AG04450 (cell line): ENCODE data around the gene MBLAC1. TPM values are rescaled to one million over a fixed set of nuclear protein-coding genes. Genes with fewer than 3 reads are reported as not detected.

ENCODE experiments used
- CTCF ChIA-PET: fragments of 300-600, 350-600 bp; formaldehyde crosslinking; extraction: SDS; loops from one replicate; lab custom pipeline; 2022; ENCODE audit warnings: antibody characterized with exemption, inconsistent platforms; lab: Charles Lee
- POLR2A ChIA-PET: fragments of 350-600 bp; formaldehyde crosslinking; extraction: SDS; loops from one replicate; lab custom pipeline; 2021; ENCODE audit warnings: antibody characterized with exemption, inconsistent platforms; lab: Yijun Ruan, JAX
- DNase-seq: peaks from one replicate; pipeline ENCODE4 v3.0.0-alpha.2; 2011; ENCODE audit warnings: low read depth, low spot score
- H3K27ac ChIP-seq: one replicate; pipeline ENCODE4 v1.5.1; 2012; ENCODE audit warnings: low read depth, low read length, control low read depth
- H3K27me3 ChIP-seq: one replicate; pipeline ENCODE4 v1.6.0; 2012; ENCODE audit warnings: low read length; ENCODE audit not compliant: control insufficient read depth, insufficient read depth
- H3K4me3 ChIP-seq: 2 replicates; pipeline ENCODE4 v1.5.1; 2011; ENCODE audit warnings: mild to moderate bottlenecking, low read depth, low read length, control low read depth
- H3K9me3 ChIP-seq: 2 replicates; pipeline ENCODE4 v1.5.1; 2012; ENCODE audit warnings: low read length; ENCODE audit not compliant: control insufficient read depth, insufficient read depth
- polyA plus RNA-seq: library from polyadenylated mRNA; depleted of rRNA; stranded (reverse); fragments of >200 nt; gene quantifications from 2 replicates; pipeline ENCODE4 v1.2.3, GENCODE V29; 2011
- TF ChIP-seq, protein P1 (sequence below): IDR thresholded peaks from 2 replicates; pipeline ENCODE4 v1.5.1; 2011; ENCODE audit warnings: low read depth, low read length, control low read depth, inconsistent platforms

Gene MBLAC1
- polyA plus RNA-seq, 1 experiment = 0.55 TPM

DNA sequence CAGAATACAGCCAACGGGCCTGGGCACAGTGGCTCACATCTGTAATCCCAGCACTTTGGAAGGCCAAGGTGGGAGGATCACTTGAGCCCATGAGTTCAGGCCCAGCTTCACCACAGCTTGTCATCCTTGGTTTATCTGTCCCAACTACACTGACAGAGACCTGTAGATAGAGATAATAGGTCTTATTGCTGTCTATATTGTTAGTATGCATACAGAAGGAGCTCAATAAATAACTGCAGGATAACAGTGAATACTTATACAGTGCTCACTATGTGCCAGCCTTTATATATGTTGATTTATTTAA, 6.1 kb upstream of the MBLAC1 start:
- ChIA-PET CTCF (interaction anchor here (0.5 to 2.2 kb wide), 3 partner anchors 10 to 66 kb away, joined by 4 to 11 read pairs (median 9); no protein-coding TSS in a partner anchor), POLR2A (no interaction called here)
- no peaks in the 10 kb centered on the region for H3K27me3 ChIP-seq
- no peak for DNase-seq
- H3K27ac ChIP-seq = no peak overlapping the region
- no peaks in the 10 kb centered on the region for H3K9me3 ChIP-seq
- peak overlapping the region; percentile 98 for H3K4me3 ChIP-seq
- TF ChIP-seq, protein P1, sequence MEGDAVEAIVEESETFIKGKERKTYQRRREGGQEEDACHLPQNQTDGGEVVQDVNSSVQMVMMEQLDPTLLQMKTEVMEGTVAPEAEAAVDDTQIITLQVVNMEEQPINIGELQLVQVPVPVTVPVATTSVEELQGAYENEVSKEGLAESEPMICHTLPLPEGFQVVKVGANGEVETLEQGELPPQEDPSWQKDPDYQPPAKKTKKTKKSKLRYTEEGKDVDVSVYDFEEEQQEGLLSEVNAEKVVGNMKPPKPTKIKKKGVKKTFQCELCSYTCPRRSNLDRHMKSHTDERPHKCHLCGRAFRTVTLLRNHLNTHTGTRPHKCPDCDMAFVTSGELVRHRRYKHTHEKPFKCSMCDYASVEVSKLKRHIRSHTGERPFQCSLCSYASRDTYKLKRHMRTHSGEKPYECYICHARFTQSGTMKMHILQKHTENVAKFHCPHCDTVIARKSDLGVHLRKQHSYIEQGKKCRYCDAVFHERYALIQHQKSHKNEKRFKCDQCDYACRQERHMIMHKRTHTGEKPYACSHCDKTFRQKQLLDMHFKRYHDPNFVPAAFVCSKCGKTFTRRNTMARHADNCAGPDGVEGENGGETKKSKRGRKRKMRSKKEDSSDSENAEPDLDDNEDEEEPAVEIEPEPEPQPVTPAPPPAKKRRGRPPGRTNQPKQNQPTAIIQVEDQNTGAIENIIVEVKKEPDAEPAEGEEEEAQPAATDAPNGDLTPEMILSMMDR = no peak

DNA sequence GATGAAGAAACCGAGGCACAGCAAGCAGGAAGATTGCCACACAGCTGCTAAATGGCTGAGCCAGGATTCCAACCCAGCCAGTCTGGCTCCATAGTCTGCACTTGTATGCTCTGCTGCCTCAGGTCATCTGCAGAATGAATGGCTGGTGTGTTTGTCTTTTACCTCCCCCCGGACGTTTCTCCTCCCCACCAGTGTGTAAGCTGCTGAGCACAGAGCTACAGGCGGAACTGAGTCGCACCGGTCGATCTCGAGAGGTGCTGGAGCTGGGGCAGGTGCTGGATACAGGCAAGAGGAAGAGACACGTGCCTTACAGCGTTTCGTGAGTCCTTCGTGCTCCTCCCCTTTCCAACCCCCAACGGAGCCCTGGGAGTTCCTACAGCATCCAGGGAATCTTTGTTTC, 4.7 kb upstream of the MBLAC1 start:
- no peak for DNase-seq
- ChIA-PET POLR2A (no interaction called here), CTCF (interaction anchor here (1.2 to 2.2 kb wide), 2 partner anchors 8 to 9 kb away, joined by 4 to 11 read pairs; no protein-coding TSS in a partner anchor)
- H3K4me3 ChIP-seq = no peak overlapping the region
- no peaks in the 10 kb centered on the region for H3K9me3 ChIP-seq
- H3K27ac ChIP-seq = no peak overlapping the region
- TF ChIP-seq, protein P1 = no peak
- no peaks in the 10 kb centered on the region for H3K27me3 ChIP-seq

DNA sequence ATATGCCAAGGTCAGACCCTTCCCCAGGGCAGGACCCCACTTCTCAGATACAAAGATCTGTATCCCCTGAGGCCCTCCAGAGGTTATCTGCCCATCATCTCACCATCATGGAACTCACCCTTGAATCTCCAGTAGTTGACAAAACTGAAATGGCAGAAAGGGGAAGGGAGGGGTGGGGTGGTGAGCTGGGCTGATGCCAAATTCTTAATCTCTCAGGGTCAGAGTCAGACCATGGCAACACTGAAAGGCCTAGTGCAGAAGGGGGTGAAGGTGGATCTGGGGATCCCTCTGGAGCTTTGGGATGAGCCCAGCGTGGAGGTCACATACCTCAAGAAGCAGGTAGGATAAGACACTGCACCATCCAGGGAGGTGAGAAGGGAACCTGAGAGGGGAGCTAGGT, 4.2 kb upstream of the MBLAC1 start:
- no peak overlapping the region for H3K27ac ChIP-seq
- ChIA-PET CTCF (interaction anchor here (1.2 kb wide), 1 partner anchor 9 kb away, joined by 4 read pairs; no protein-coding TSS in a partner anchor), POLR2A (interaction anchor here (0.5 kb wide), 1 partner anchor 12 kb away, joined by 3 read pairs; no protein-coding TSS in a partner anchor)
- TF ChIP-seq, protein P1 = no peak
- H3K27me3 ChIP-seq = no peaks in the 10 kb centered on the region
- no peaks in the 10 kb centered on the region for H3K9me3 ChIP-seq
- H3K4me3 ChIP-seq = no peak overlapping the region
- no peak for DNase-seq

DNA sequence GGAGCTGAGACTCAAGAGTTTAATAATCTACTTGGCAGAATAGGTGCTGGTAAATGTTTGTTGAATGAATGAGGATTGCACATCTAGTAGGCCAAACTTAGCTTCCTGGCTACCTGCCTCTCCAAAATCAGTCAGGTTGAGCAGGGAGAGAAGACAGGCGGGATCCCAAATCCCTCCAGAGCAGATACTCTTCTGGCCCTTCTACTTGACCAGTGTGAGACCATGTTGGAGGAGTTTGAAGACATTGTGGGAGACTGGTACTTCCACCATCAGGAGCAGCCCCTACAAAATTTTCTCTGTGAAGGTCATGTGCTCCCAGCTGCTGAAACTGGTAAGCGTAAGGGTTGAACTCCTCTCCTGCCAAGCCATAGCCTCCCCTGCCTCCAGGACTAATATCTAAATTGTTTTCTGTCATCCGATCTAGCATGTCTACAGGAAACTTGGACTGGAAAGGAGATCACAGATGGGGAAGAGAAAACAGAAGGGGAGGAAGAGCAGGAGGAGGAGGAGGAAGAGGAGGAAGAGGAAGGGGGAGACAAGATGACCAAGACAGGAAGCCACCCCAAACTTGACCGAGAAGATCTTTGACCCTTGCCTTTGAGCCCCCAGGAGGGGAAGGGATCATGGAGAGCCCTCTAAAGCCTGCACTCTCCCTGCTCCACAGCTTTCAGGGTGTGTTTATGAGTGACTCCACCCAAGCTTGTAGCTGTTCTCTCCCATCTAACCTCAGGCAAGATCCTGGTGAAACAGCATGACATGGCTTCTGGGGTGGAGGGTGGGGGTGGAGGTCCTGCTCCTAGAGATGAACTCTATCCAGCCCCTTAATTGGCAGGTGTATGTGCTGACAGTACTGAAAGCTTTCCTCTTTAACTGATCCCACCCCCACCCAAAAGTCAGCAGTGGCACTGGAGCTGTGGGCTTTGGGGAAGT, 2.2 kb upstream of the MBLAC1 start:
- ChIA-PET POLR2A (no interaction called here), CTCF (interaction anchor here (0.6 to 1.7 kb wide), 3 partner anchors 10 to 283 kb away, joined by 3 to 10 read pairs (median 4); no protein-coding TSS in a partner anchor)
- no peak for DNase-seq
- no peak overlapping the region for H3K27ac ChIP-seq
- no peaks in the 10 kb centered on the region for H3K9me3 ChIP-seq
- H3K27me3 ChIP-seq = no peaks in the 10 kb centered on the region
- H3K4me3 ChIP-seq = no peak overlapping the region
- TF ChIP-seq, protein P1 = no peak

DNA sequence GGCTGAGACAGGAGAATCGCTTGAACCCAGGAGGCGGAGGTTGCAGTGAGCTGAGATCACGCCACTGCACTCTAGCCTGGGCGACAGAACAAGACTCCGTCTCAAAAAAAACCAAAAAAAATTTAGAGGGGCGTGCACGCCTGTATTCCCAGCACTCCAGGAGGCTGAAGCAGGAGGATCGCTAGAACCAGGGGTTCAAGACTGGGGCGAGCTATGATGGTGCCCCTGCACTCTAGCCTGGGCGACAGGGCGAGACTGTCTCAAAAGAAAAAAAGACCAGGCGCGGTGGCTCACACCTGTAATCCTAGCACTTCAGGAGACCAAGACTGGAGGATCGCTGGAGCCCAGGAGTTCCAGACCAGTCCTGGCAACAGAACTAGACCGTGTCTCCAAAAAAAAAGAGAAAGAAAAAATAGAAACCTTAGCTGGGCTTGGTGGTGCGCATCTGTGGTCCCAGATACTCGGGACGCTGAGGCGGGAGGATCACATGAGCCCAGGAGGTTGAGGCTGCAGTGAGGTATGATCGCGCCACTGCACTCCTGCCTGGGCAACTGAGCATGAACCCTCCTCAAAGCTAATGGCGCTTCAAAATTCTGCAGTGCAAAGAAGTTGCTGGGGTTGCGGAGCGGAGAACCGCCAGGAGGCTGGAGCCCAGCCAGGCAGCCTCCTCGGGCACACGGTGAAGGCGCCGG, 382 bp upstream of the MBLAC1 start:
- no peak for DNase-seq
- H3K27me3 ChIP-seq = no peaks in the 10 kb centered on the region
- ChIA-PET CTCF (no interaction called here), POLR2A (interaction anchor here (1.0 kb wide), 1 partner anchor 26 kb away, joined by 12 read pairs; the partner anchor contains the start of genes AP4M1 and MCM7)
- no peaks in the 10 kb centered on the region for H3K9me3 ChIP-seq
- H3K4me3 ChIP-seq = peak overlapping the region; percentile 96
- peak overlapping the region; percentile 96 for H3K27ac ChIP-seq
- TF ChIP-seq, protein P1 = 0 out of 2 replicates have a peak, but pooled peaks have one; percentile 7
